ENCODE results near the gene STING1.
"Not testable (repeated sequence)": the region's sequence is repeated elsewhere in the genome, so short reads cannot be mapped to it uniquely, and the experiment has no call there.

STING1 gene

DNA sequence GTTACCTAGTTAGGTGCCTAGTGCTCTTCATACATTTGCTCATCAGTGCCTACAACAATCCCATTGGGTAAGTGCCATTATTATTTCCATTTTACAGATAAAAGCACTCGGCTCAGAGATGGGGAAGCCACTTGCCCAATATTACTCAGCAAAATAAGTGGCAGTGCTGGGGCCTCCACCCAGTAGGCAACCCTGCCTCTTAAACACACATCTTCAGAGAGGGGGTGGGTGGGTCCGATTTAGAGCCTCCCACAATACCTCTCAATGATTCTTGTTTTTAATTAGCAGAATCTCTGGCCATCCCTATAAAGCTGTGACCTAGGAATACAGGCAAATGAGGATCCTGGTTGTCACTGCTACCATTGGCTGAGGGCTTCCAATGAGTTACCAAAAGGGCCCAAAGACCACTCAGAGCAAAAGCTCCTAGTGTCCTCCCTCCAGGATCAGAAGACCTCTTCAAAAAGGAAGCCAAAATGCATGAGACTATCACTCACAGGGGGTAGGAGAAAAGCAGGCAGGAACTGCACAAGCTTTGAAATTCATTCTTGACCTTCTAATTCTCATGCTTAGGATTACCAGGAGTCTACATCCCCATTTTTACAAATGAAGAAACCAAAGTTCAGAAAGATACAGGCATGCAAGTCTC, 42.5 kb upstream of the STING1 start:
- no peaks in the 10 kb centered on the region for H3K9me3 ChIP-seq (ENCODE audit: insufficient read depth, low read length)
- peaks cover 3% of the 10 kb centered on the region for H3K4me1 ChIP-seq (ENCODE audit: insufficient read depth, insufficient read length)
- H3K27me3 ChIP-seq (ENCODE audit: insufficient read depth, insufficient read length), result no peaks in the 10 kb centered on the region
- TF ChIP-seq SUZ12 (IDR thresholded peaks at IDR 0.05; ENCODE audit: extremely low read depth, insufficient read depth, insufficient read length) (no peak), YY1 (IDR thresholded peaks at IDR 0.05; ENCODE audit: insufficient read depth, insufficient read length) (no peak), ZNF274 (IDR thresholded peaks at IDR 0.05; ENCODE audit: low read depth, low read length) (no peak)
- H3K36me3 ChIP-seq (ENCODE audit: insufficient read depth, insufficient read length, low read length), result no peaks in the 10 kb centered on the region
- DNase-seq (ENCODE audit: low read depth, low spot score), result no peak
- no peak overlapping the region for H3K4me3 ChIP-seq (ENCODE audit: insufficient read length, low read depth)
- H3K9ac ChIP-seq (ENCODE audit: insufficient read length, low read depth), result peak overlapping the region; percentile 17

DNA sequence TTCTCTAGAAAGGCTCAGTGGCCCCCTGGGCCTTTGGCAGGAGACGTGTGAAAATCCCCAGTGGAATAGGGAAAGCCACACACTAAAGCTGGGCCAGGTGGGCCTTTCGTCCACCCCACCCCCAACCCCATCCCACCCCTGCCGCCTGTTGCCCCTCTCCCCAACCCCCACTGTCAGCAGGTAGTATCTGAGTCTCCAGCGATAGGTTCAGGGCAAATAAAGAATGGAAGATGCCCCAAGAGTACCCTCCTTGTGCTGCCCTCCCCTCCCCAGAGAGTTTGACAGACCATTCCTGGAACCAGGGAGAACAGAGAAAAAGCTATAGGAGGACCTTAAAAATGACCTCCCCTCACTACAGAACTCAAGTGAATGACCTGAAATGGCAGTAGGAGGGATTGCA, 41.9 kb upstream of the STING1 start:
- TF ChIP-seq SUZ12 (IDR thresholded peaks at IDR 0.05; ENCODE audit: extremely low read depth, insufficient read depth, insufficient read length) (no peak), ZNF274 (IDR thresholded peaks at IDR 0.05; ENCODE audit: low read depth, low read length) (no peak), YY1 (IDR thresholded peaks at IDR 0.05; ENCODE audit: insufficient read depth, insufficient read length) (no peak)
- H3K9me3 ChIP-seq (ENCODE audit: insufficient read depth, low read length), result no peaks in the 10 kb centered on the region
- no peaks in the 10 kb centered on the region for H3K36me3 ChIP-seq (ENCODE audit: insufficient read depth, insufficient read length, low read length)
- H3K27me3 ChIP-seq (ENCODE audit: insufficient read depth, insufficient read length), result no peaks in the 10 kb centered on the region
- H3K9ac ChIP-seq (ENCODE audit: insufficient read length, low read depth), result peak overlapping the region; percentile 17
- peaks cover 3% of the 10 kb centered on the region for H3K4me1 ChIP-seq (ENCODE audit: insufficient read depth, insufficient read length)
- no peak overlapping the region for H3K4me3 ChIP-seq (ENCODE audit: insufficient read length, low read depth)
- no peak for DNase-seq (ENCODE audit: low read depth, low spot score)

DNA sequence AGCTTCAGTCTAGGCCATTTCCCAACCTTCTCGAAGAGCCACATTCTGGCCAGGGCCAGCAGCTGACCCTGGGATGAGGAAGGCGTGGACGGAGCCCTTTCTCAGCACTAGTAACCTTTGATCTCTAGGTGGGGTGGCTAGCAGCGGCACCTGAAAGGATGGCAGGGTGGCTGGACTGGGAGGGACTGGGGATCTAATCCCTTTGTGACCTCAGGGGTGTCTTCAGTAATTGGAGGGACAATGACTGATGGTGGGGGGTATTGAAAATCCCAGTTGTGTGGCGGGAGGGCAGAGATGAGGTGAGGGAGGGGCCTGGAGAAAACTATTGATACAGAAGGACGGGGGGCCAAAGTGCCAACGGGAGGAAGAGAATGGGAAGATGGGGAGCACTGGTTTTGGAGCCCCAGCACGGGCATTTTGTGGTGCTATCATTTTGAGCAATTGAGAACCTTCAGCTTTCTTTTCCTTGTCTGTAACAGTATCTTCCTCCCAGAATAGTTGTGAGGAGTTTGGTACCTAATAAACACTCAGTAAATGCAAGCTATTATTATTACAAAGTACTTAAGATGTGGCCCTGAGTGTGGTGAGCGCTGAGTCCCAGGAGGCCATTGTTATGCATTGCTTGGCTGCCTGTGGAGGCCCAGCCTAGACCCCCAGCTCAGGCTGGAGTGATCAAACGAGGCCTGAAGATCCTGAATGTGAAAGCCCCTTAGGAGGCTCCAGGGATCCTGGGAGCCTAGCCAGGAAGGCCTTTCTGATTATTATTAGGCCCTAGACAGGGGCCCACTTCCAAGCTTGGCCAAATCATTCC, 41.3 kb upstream of the STING1 start:
- peaks cover 3% of the 10 kb centered on the region for H3K4me1 ChIP-seq (ENCODE audit: insufficient read depth, insufficient read length)
- no peak overlapping the region for H3K9ac ChIP-seq (ENCODE audit: insufficient read length, low read depth)
- H3K4me3 ChIP-seq (ENCODE audit: insufficient read length, low read depth), result no peak overlapping the region

DNA sequence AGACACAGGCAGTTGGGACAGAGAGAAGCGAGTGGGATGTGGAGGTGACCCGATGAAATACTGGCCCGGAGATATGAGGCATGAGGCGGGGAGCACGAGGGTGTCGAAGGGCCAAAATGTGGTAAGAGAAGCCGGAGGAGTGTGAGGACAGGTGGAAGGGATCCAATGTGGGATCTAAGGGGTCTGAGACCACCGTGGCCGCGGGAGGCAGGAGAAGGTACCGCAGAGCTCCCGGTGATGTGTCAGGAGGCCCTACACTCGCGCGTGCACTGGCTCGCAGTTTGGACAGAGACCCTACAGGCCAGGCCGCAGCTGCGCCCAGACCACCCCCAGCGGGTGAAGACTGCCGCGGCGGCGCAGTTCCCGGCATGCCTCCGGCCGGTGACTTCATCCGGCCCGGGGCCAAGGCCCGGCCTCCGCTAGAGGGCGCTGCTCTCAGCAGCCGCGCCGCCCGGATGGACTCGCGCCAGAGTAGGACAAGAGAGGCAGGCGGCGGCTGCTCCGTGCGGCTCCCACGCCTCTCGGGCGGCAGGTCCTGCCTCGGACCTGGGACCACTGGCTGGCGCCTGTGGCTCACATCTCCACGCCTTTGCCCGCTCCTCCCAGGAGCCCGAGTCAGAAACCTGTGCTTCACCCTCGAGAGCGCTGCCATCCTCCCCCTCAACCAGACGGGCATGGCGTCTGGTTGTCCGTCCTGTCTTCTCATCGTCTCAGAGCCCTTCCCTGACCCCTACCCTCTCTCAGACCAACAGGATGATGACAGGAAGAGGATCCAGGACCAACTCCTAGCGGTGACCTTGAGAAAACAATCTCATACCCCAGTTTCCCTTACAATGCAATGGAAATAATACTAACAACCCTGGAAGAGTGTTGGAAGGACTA, 35.4 kb upstream of the STING1 start:
- DNase-seq (ENCODE audit: low read depth, low spot score), result peak; percentile 77
- Histone ChIP-seq H3K36me3 (ENCODE audit: insufficient read depth, insufficient read length, low read length) (no peaks in the 10 kb centered on the region), H3K9ac (ENCODE audit: insufficient read length, low read depth) (peak overlapping the region; percentile 87), H3K4me3 (ENCODE audit: insufficient read length, low read depth) (peak overlapping the region; percentile 40), H3K4me1 (ENCODE audit: insufficient read depth, insufficient read length) (no peaks in the 10 kb centered on the region), H3K27me3 (ENCODE audit: insufficient read depth, insufficient read length) (no peaks in the 10 kb centered on the region), H3K9me3 (ENCODE audit: insufficient read depth, low read length) (no peaks in the 10 kb centered on the region)
- TF ChIP-seq ZNF274 (IDR thresholded peaks at IDR 0.05; ENCODE audit: low read depth, low read length), result no peak
- no peak for TF ChIP-seq YY1 (IDR thresholded peaks at IDR 0.05; ENCODE audit: insufficient read depth, insufficient read length)
- TF ChIP-seq SUZ12 (IDR thresholded peaks at IDR 0.05; ENCODE audit: extremely low read depth, insufficient read depth, insufficient read length), result no peak

More for the DNA sequence above, 41.3 kb upstream of the STING1 start:
- H3K9me3 ChIP-seq (ENCODE audit: insufficient read depth, low read length), result no peaks in the 10 kb centered on the region
- no peaks in the 10 kb centered on the region for H3K27me3 ChIP-seq (ENCODE audit: insufficient read depth, insufficient read length)
- H3K36me3 ChIP-seq (ENCODE audit: insufficient read depth, insufficient read length, low read length), result no peaks in the 10 kb centered on the region
- TF ChIP-seq SUZ12 (IDR thresholded peaks at IDR 0.05; ENCODE audit: extremely low read depth, insufficient read depth, insufficient read length), result no peak
- TF ChIP-seq YY1 (IDR thresholded peaks at IDR 0.05; ENCODE audit: insufficient read depth, insufficient read length), result no peak
- TF ChIP-seq ZNF274 (IDR thresholded peaks at IDR 0.05; ENCODE audit: low read depth, low read length), result no peak
- DNase-seq (ENCODE audit: low read depth, low spot score), result peak; percentile 92

DNA sequence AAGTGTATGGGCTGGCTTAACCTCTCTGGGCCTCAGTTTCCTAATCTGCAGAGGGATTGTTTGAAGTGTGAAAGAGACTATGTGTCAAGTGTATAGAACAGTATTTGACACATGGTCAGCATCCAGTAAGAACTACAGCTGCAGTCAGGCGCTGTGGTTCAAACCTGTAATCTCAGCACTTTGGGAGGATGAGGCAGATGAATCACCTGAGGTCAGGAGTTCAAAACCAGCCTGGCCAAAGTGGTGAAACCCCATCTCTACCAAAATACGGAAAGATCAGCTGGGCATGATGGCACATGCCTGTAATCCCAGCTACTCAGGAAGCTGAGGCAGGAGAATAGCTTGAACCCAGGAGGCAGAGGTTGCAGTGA, 31.9 kb upstream of the STING1 start:
- H3K4me3 ChIP-seq (ENCODE audit: insufficient read length, low read depth), result no peak overlapping the region
- TF ChIP-seq YY1 (IDR thresholded peaks at IDR 0.05; ENCODE audit: insufficient read depth, insufficient read length) (no peak), ZNF274 (IDR thresholded peaks at IDR 0.05; ENCODE audit: low read depth, low read length) (no peak), SUZ12 (IDR thresholded peaks at IDR 0.05; ENCODE audit: extremely low read depth, insufficient read depth, insufficient read length) (no peak)
- no peaks in the 10 kb centered on the region for H3K27me3 ChIP-seq (ENCODE audit: insufficient read depth, insufficient read length)
- no peak overlapping the region for H3K9ac ChIP-seq (ENCODE audit: insufficient read length, low read depth)
- no peaks in the 10 kb centered on the region for H3K36me3 ChIP-seq (ENCODE audit: insufficient read depth, insufficient read length, low read length)
- no peaks in the 10 kb centered on the region for H3K9me3 ChIP-seq (ENCODE audit: insufficient read depth, low read length)
- no peaks in the 10 kb centered on the region for H3K4me1 ChIP-seq (ENCODE audit: insufficient read depth, insufficient read length)
- no peak for DNase-seq (ENCODE audit: low read depth, low spot score)

DNA sequence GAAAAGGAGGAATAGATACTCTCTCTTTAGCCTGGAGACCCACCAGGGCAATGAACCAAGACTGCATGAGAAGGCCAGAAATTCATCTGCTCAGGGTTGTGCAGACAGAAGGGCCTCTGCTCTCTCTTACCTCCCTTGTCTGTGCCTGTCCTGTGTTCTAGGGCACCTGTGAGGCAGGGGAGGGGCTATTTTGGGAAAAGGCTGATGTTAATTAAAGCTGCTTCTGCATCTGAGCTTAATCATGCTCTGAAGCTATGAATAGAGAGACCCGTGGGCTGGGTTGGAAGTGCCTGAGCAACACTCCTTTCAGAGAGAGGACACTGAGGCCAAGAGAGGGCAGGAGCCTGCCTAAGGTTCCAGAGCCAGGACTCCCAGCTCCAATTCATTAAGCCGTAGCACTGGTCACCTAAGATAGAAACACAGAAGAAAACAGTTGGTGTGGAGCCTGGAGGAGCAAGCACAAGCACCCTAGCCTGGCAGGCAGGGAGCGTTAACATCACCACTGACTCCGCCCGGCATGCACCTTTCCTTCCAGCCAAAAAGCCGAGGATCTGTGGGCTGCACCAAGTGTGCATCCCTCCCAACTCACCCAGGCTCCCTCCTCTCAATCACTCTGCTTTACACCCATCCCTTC, 31.4 kb upstream of the STING1 start:
- H3K4me1 ChIP-seq (ENCODE audit: insufficient read depth, insufficient read length), result no peaks in the 10 kb centered on the region
- H3K27me3 ChIP-seq (ENCODE audit: insufficient read depth, insufficient read length), result no peaks in the 10 kb centered on the region
- no peak overlapping the region for H3K4me3 ChIP-seq (ENCODE audit: insufficient read length, low read depth)
- DNase-seq (ENCODE audit: low read depth, low spot score), result no peak
- TF ChIP-seq SUZ12 (IDR thresholded peaks at IDR 0.05; ENCODE audit: extremely low read depth, insufficient read depth, insufficient read length) (no peak), YY1 (IDR thresholded peaks at IDR 0.05; ENCODE audit: insufficient read depth, insufficient read length) (no peak), ZNF274 (IDR thresholded peaks at IDR 0.05; ENCODE audit: low read depth, low read length) (no peak)
- H3K9ac ChIP-seq (ENCODE audit: insufficient read length, low read depth), result no peak overlapping the region
- H3K9me3 ChIP-seq (ENCODE audit: insufficient read depth, low read length), result no peaks in the 10 kb centered on the region
- no peaks in the 10 kb centered on the region for H3K36me3 ChIP-seq (ENCODE audit: insufficient read depth, insufficient read length, low read length)

DNA sequence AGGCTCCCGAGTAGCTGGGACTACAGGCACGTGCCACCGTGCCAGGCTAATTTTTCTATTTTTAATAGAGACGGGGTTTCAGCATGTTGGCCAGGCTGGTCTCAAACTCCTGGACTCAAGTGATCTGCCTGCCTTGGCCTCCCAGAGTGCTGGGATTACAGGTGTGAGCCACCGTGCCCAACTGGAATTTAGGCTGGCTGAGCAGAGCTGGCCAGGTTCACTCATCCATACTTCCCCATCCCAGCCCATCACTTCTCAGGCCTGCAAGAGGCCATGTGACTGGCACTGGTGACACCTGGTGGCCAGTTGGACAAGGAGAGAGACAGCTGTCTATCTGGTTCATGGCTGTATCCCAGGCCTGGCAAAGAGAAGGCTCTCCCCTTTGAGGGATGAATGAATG, 30.9 kb upstream of the STING1 start:
- not testable (repeated sequence) for H3K9me3 ChIP-seq (ENCODE audit: insufficient read depth, low read length); H3K27me3 ChIP-seq (ENCODE audit: insufficient read depth, insufficient read length); H3K4me3 ChIP-seq (ENCODE audit: insufficient read length, low read depth); H3K9ac ChIP-seq (ENCODE audit: insufficient read length, low read depth); H3K4me1 ChIP-seq (ENCODE audit: insufficient read depth, insufficient read length); H3K36me3 ChIP-seq (ENCODE audit: insufficient read depth, insufficient read length, low read length)
- peak; percentile 70 for DNase-seq (ENCODE audit: low read depth, low spot score)

Data from NT2/D1 (cell line).